Spleen (tissue), 11 donors: ENCODE data around the gene CPNE6. TPM values are rescaled to one million over a fixed set of nuclear protein-coding genes. Genes with fewer than 3 reads are reported as not detected.

Source experiments
- DNase-seq: peaks from one replicate; pipeline ENCODE4 v3.0.0-alpha.2; 2020
- H3K27ac ChIP-seq, 8 donors: fragments of 200-600 bp; sonication (generic) in 7 of 8; 1 replicate in 4 of 8; 2 replicates in 4 of 8; pipeline versions ENCODE4 v1.5.0 to v1.8.0; 2016 to 2021; ENCODE audit warnings: inconsistent platforms in 4 of 8, mild to moderate bottlenecking in 4 of 8, moderate library complexity in 1 of 8
- H3K27me3 ChIP-seq, 7 donors: fragments of 200-600 bp; sonication (generic) in 6 of 7; replicated peaks in 1 of 7; 1 replicate in 4 of 7; 2 replicates in 3 of 7; pipeline versions ENCODE4 v1.5.0 to v1.8.0; 2016 to 2021; ENCODE audit warnings: inconsistent platforms in 3 of 7, mild to moderate bottlenecking in 1 of 7
- H3K36me3 ChIP-seq, 6 donors: fragments of 200-600 bp; sonication (generic) in 5 of 6; 1 replicate in 4 of 6; 2 replicates in 2 of 6; pipeline versions ENCODE4 v1.5.0 to v1.8.0; 2016 to 2021; ENCODE audit warnings: inconsistent platforms in 2 of 6
- H3K4me1 ChIP-seq, 6 donors: fragments of 200-600 bp; sonication (generic) in 5 of 6; 1 replicate in 3 of 6; 2 replicates in 3 of 6; pipeline versions ENCODE4 v1.5.0 to v1.8.0; 2016 to 2021; ENCODE audit warnings: inconsistent platforms in 3 of 6
- H3K4me3 ChIP-seq, 8 donors: fragments of 200-600 bp; sonication (generic) in 7 of 8; 1 replicate in 4 of 8; 2 replicates in 4 of 8; pipeline versions ENCODE4 v1.5.0 to v1.8.0; 2016 to 2021; ENCODE audit warnings: inconsistent platforms in 4 of 8, mild to moderate bottlenecking in 4 of 8, moderate library complexity in 2 of 8
- H3K9me3 ChIP-seq, 8 donors: fragments of 200-600 bp; sonication (generic) in 7 of 8; 1 replicate in 4 of 8; 2 replicates in 4 of 8; pipeline versions ENCODE4 v1.5.0 to v1.8.0; 2016 to 2021; ENCODE audit warnings: inconsistent platforms in 4 of 8
- CTCF ChIP-seq, 11 experiments: fragments of 200-600 bp in 7 of 11; fragments of 450-650 bp in 4 of 11; sonication (generic) in 4 of 11; IDR thresholded peaks in 8 of 11; conservative IDR thresholded peaks in 3 of 11; 1 replicate in 7 of 11; 2 replicates in 4 of 11; pipeline versions ENCODE4 v1.4.0 to v1.8.0; 2016 to 2021; ENCODE audit warnings: antibody characterized with exemption in 11 of 11, inconsistent platforms in 4 of 11, mild to moderate bottlenecking in 1 of 11
- POLR2A ChIP-seq, 3 donors: fragments of 450-650 bp; IDR thresholded peaks; one replicate each; pipeline ENCODE4 v1.5.1; 2017; ENCODE audit warnings: antibody characterized with exemption in 3 of 3, mild to moderate bottlenecking in 1 of 3
- POLR2AphosphoS5 ChIP-seq, 3 donors: sonication (generic); formaldehyde crosslinking; IDR thresholded peaks; one replicate each; pipeline ENCODE4 v1.5.1; 2017; ENCODE audit warnings: antibody characterized with exemption in 3 of 3
- WGBS, 5 donors: extraction: QIAGEN DNeasy Blood & Tissue Kit in 3 of 5; methylation state at CpG; one replicate each; pipeline versions ENCODE4 v1.1.5 to v1.1.7; 2013 to 2018; 5-methylcytosine and 5-hydroxymethylcytosine counted together
- intact Hi-C: fragments of 100-400 bp; cut with DNase I; formaldehyde crosslinking; loops from one replicate; pipeline ENCODE4 v1.15.0; 2023; ENCODE audit warnings: low total_unique reads
- polyA plus RNA-seq, 3 donors: library from polyadenylated mRNA; stranded (reverse); fragments of 200-250 nt; gene quantifications; one replicate each; pipeline ENCODE4 v1.2.1, GENCODE V29; 2013
- total RNA-seq, 7 donors: library from RNA; depleted of rRNA in 3 of 7; stranded (reverse); fragments of >200 nt in 3 of 7; fragmentation: NEBNext Ultra II Directional in 4 of 7; extraction: Animal tissue kit (Norgen Biotek cat#: 25700) in 4 of 7; gene quantifications; one replicate each; pipeline versions ENCODE4 v1.1.0 to v1.2.1, GENCODE V29; 2016 to 2021
- donor health status: healthy with polysubstance abuse.
- donor health status: DM: no; HTN: no; CAD: no; lungs with moderate emphysema.
- donor health status: DM: no; HTN: no; CAD: no.
- donor health status: Bipolar disorder and iron deficiency.
- donor health status: healthy.
- donor health status: DM: no; HTN: no; CAD: no.
- donor health status: DM: yes; HTN: yes; CAD: no.

The CPNE6 gene
- total and polyA plus RNA-seq, 10 donors: 0.03 to 0.13 TPM; not detected in 8

- DNase-seq: peak; percentile 67
- Histone ChIP-seq H3K27ac (peak overlapping the region in 4 of 8 donors; percentile 97 to 99 (median 98)), H3K4me1 (peaks cover 23 to 49% (median 38%) of the 10 kb centered on the region in 6 donors), H3K4me3 (peak overlapping the region in 7 of 8 donors; percentile 60 to 85 (median 79)), H3K36me3 (peaks cover 3 to 48% (median 42%) of the 10 kb centered on the region in 6 donors), H3K9me3 (no peaks in the 10 kb centered on the region), H3K27me3 (no peaks in the 10 kb centered on the region)
- 72 to 85% (median 82%) methylated on average over 6 of the region's 6 CpGs for WGBS, 5 donors
- intact Hi-C loops: no loop called here
- TF ChIP-seq CTCF (IDR thresholded peaks at IDR 0.05 in 8 of 11, conservative IDR thresholded peaks at IDR 0.05 in 3 of 11): no peak
- TF ChIP-seq POLR2A (IDR thresholded peaks at IDR 0.05): no peak
- no peak for TF ChIP-seq POLR2AphosphoS5 (IDR thresholded peaks at IDR 0.05)
Observed at GRCh38 chr14:24116128-24116814, 44.9 kb downstream of the CPNE6 start.

DNA sequence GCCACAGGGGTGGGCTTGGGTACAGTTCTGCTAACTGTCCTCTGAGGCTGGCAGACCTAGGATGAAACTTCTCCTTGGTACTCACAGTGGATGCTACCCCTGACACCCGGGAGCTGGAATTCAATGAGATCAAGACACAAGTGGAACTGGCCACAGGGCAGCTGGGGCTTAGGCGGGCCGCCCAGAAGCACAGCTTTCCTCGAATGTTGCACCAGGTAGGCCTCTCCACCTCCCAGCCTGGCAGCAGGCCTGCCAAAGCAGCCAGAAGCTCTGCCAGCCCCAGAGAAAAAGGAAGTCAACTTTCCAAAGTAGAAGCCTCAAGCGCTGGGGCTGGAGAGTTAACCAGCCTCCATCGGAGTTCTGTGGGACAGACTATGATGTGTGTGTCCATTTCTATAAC lies 45.8 kb downstream of the CPNE6 start:
- Histone ChIP-seq H3K4me3 (peak overlapping the region in 1 of 8 donors; percentile 85), H3K27ac (peak overlapping the region in 2 of 8 donors; percentile 4 to 6), H3K36me3 (peaks cover 3 to 57% (median 51%) of the 10 kb centered on the region in 6 donors), H3K9me3 (no peaks in the 10 kb centered on the region), H3K27me3 (no peaks in the 10 kb centered on the region), H3K4me1 (peaks cover 23 to 48% (median 37%) of the 10 kb centered on the region in 6 donors)
- intact Hi-C loops: no loop called here
- peak; percentile 69 for DNase-seq
- WGBS, 5 donors: 92 to 98% (median 94%) methylated on average over 6 of the region's 6 CpGs
- TF ChIP-seq POLR2AphosphoS5 (IDR thresholded peaks at IDR 0.05): no peak
- no peak for TF ChIP-seq POLR2A (IDR thresholded peaks at IDR 0.05)
- TF ChIP-seq CTCF (IDR thresholded peaks at IDR 0.05 in 8 of 11, conservative IDR thresholded peaks at IDR 0.05 in 3 of 11): no peak

GRCh38 chr14:24119691-24120090 lies 48.3 kb downstream of the CPNE6 start:
- Histone ChIP-seq H3K27ac (no peak overlapping the region), H3K4me1 (peaks cover 20 to 65% (median 44%) of the 10 kb centered on the region in 6 donors), H3K4me3 (no peak overlapping the region), H3K9me3 (no peaks in the 10 kb centered on the region), H3K27me3 (no peaks in the 10 kb centered on the region), H3K36me3 (peaks cover 3 to 82% (median 71%) of the 10 kb centered on the region in 6 donors)
- intact Hi-C loops: no loop called here
- peak; percentile 37 for DNase-seq
- TF ChIP-seq POLR2AphosphoS5 (IDR thresholded peaks at IDR 0.05) (peak in 1 of 3 donors; percentile 15), CTCF (IDR thresholded peaks at IDR 0.05 in 8 of 11, conservative IDR thresholded peaks at IDR 0.05 in 3 of 11) (no peak)
- 97 to 99% (median 98%) methylated on average over 6 of the region's 6 CpGs for WGBS, 5 donors

GRCh38 chr14:24121210-24121609 lies 49.8 kb downstream of the CPNE6 start:
- Histone ChIP-seq H3K27me3 (no peaks in the 10 kb centered on the region), H3K4me3 (no peak overlapping the region), H3K9me3 (no peaks in the 10 kb centered on the region), H3K4me1 (peaks cover 12 to 55% (median 35%) of the 10 kb centered on the region in 6 donors), H3K36me3 (peaks cover 3 to 88% (median 71%) of the 10 kb centered on the region in 6 donors), H3K27ac (peak overlapping the region in 1 of 8 donors; percentile 67)
- TF ChIP-seq POLR2AphosphoS5 (IDR thresholded peaks at IDR 0.05) (no peak), POLR2A (IDR thresholded peaks at IDR 0.05) (no peak)
- DNase-seq: peak; percentile 33
- intact Hi-C loops: no loop called here
- WGBS, 5 donors: 95 to 97% (median 96%) methylated on average over 8 of the region's 8 CpGs
